OCI-LY3 (cell line): ENCODE measurements around the gene B3GNT9.

Source experiments
- EZH2phosphoT487 ChIP-seq: fragments of 200-600 bp; shearing (Covaris generic); IDR thresholded peaks from 2 replicates; pipeline ENCODE4 v1.6.1; 2018; ENCODE audit warnings: antibody characterized with exemption, mixed run types, low read depth
- TF ChIP-seq, protein P1 (sequence below): fragments of 200-600, 300-600 bp; sonication (generic); IDR thresholded peaks from 2 replicates; pipeline ENCODE4 v1.5.1; 2014; ENCODE audit warnings: antibody characterized with exemption, low read length, low read depth

DNA sequence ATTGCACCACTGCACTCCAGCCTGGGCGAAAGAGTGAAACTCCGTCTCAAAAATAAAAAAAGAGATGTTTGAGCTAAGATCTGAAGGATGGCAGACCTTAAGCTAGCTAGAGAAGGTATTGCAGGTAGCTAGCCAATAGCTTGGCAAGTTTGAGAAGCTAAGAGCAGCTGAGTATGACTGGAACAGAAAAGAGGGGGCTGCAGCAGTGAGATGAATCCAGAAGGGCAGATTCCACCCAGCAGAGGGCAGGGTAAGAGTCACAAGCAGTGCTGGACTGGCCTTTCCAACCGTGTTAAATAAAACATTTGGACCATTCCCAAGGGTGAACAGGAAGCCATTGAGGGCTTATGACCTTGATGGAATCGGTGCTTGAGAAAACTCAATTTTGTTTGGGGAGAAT lies 46.7 kb downstream of the B3GNT9 start:
- TF ChIP-seq, protein P1, sequence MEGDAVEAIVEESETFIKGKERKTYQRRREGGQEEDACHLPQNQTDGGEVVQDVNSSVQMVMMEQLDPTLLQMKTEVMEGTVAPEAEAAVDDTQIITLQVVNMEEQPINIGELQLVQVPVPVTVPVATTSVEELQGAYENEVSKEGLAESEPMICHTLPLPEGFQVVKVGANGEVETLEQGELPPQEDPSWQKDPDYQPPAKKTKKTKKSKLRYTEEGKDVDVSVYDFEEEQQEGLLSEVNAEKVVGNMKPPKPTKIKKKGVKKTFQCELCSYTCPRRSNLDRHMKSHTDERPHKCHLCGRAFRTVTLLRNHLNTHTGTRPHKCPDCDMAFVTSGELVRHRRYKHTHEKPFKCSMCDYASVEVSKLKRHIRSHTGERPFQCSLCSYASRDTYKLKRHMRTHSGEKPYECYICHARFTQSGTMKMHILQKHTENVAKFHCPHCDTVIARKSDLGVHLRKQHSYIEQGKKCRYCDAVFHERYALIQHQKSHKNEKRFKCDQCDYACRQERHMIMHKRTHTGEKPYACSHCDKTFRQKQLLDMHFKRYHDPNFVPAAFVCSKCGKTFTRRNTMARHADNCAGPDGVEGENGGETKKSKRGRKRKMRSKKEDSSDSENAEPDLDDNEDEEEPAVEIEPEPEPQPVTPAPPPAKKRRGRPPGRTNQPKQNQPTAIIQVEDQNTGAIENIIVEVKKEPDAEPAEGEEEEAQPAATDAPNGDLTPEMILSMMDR: peak; percentile 25; the same call in 1 of the 2 replicates
- TF ChIP-seq EZH2phosphoT487: no peak
